Testis (tissue), 2 donors: ENCODE measurements around the gene SPOUT1.
"Not testable (repeated sequence)": the region's sequence is repeated elsewhere in the genome, so short reads cannot be mapped to it uniquely, and the experiment has no call there.

ENCODE experiments used
- CTCF ChIP-seq, 3 experiments: fragments of 450-650 bp in 2 of 3; fragments of 200-600 bp in 1 of 3; sonication (generic) in 1 of 3; IDR thresholded peaks; one replicate each; pipeline ENCODE4 v1.5.1; 2016 to 2019; ENCODE audit warnings: antibody characterized with exemption in 3 of 3, mild to moderate bottlenecking in 2 of 3, moderate library complexity in 1 of 3
- POLR2A ChIP-seq: fragments of 450-650 bp; IDR thresholded peaks from one replicate; pipeline ENCODE4 v1.6.1; 2017; ENCODE audit warnings: antibody characterized with exemption, mild to moderate bottlenecking, moderate library complexity

GRCh38 chr9:128780093-128780492 lies 49.5 kb downstream of the SPOUT1 start:
- not testable (repeated sequence) for TF ChIP-seq CTCF (IDR thresholded peaks at IDR 0.05); POLR2A
